HEK293 (cell line): Measurements from ENCODE around the gene SELENOP.

Experiments used
- CTCF ChIA-PET: fragments of 350-600 bp; formaldehyde crosslinking; extraction: SDS; loops from one replicate; lab custom pipeline; 2021; ENCODE audit warnings: antibody characterized with exemption; lab: Yijun Ruan, JAX
- POLR2A ChIA-PET: fragments of 300-600 bp; formaldehyde crosslinking; extraction: SDS; loops from one replicate; lab custom pipeline; 2020; ENCODE audit warnings: antibody characterized with exemption, inconsistent platforms; lab: Yijun Ruan, JAX
- H3K27ac ChIP-seq: fragments of 200-500 bp; sonication (Bioruptor generic); 2 replicates; pipeline ENCODE4 v1.5.1; 2014; ENCODE audit warnings: low read depth, low read length, control low read depth, inconsistent platforms; ENCODE audit errors: extremely low read depth
- H3K36me3 ChIP-seq, 2 experiments: fragments of 200-500 bp in 1 of 2; sonication (Bioruptor generic) in 1 of 2; 1 replicate in 1 of 2; 2 replicates in 1 of 2; pipeline ENCODE4 v1.5.1; 2014 to 2017; ENCODE audit warnings: inconsistent platforms in 2 of 2, low read length in 2 of 2; ENCODE audit not compliant: control insufficient read depth in 2 of 2, insufficient read depth in 1 of 2
- H3K4me1 ChIP-seq: fragments of 200-500 bp; sonication (Bioruptor generic); 2 replicates; pipeline ENCODE4 v1.5.1; 2014; ENCODE audit warnings: mild to moderate bottlenecking, low read length, inconsistent platforms; ENCODE audit not compliant: control insufficient read depth, insufficient read depth
- H3K4me3 ChIP-seq: 2 replicates; pipeline ENCODE4 v1.5.1; 2011; ENCODE audit warnings: low read depth, mild to moderate bottlenecking, control low read depth, low read length, moderate library complexity
- H3K9me3 ChIP-seq: fragments of 200-500 bp; sonication (Bioruptor generic); 2 replicates; pipeline ENCODE4 v1.5.1; 2014; ENCODE audit warnings: low read depth, low read length, inconsistent platforms; ENCODE audit not compliant: control insufficient read depth, insufficient read depth
- FEZF1 ChIP-seq: fragments of 450-650 bp; formaldehyde crosslinking; IDR thresholded peaks from 2 replicates; pipeline ENCODE4 v1.5.1; 2016; ENCODE audit warnings: missing biosample characterization, missing genetic modification characterization
- GLIS1 ChIP-seq: fragments of 450-650 bp; formaldehyde crosslinking; IDR thresholded peaks from 2 replicates; pipeline ENCODE4 v1.5.1; 2016; ENCODE audit warnings: missing biosample characterization, missing genetic modification characterization
- HOXD13 ChIP-seq: sonication (generic); formaldehyde crosslinking; IDR thresholded peaks from 2 replicates; pipeline ENCODE4 v1.8.0; 2022; ENCODE audit warnings: missing genetic modification reagents, borderline replicate concordance
- OVOL3 ChIP-seq: fragments of 450-650 bp; formaldehyde crosslinking; IDR thresholded peaks from 2 replicates; pipeline ENCODE4 v1.5.1; 2016; ENCODE audit warnings: missing biosample characterization, missing genetic modification characterization
- SCRT1 ChIP-seq: fragments of 450-650 bp; formaldehyde crosslinking; IDR thresholded peaks from 2 replicates; pipeline ENCODE4 v1.5.1; 2016; ENCODE audit warnings: missing biosample characterization, missing genetic modification characterization, borderline replicate concordance
- SCRT2 ChIP-seq: fragments of 450-650 bp; formaldehyde crosslinking; IDR thresholded peaks from 2 replicates; pipeline ENCODE4 v1.5.1; 2016; ENCODE audit warnings: missing biosample characterization, missing genetic modification characterization
- YY2 ChIP-seq: fragments of 450-650 bp; formaldehyde crosslinking; IDR thresholded peaks from 2 replicates; pipeline ENCODE4 v1.5.1; 2016; ENCODE audit warnings: missing biosample characterization, missing genetic modification characterization
- ZNF114 ChIP-seq: fragments of 450-650 bp; formaldehyde crosslinking; IDR thresholded peaks from 2 replicates; pipeline ENCODE4 v1.5.0; 2017; ENCODE audit warnings: missing biosample characterization, missing genetic modification characterization
- ZNF121 ChIP-seq: fragments of 450-650 bp; formaldehyde crosslinking; IDR thresholded peaks from 2 replicates; pipeline ENCODE4 v1.5.1; 2016; ENCODE audit warnings: missing biosample characterization, missing genetic modification characterization
- ZNF148 ChIP-seq: fragments of 450-650 bp; formaldehyde crosslinking; IDR thresholded peaks from 2 replicates; pipeline ENCODE4 v1.5.0; 2017; ENCODE audit warnings: missing biosample characterization, missing genetic modification characterization, borderline replicate concordance
- ZNF274 ChIP-seq, 2 experiments: fragments of 200-500 bp in 1 of 2; fragments of 450-650 bp in 1 of 2; sonication (Bioruptor generic) in 1 of 2; formaldehyde crosslinking in 1 of 2; IDR thresholded peaks; 2 replicates each; pipeline versions ENCODE4 v1.5.1 to v1.6.1; 2014 to 2016; ENCODE audit warnings: borderline replicate concordance in 1 of 2, inconsistent platforms in 1 of 2, low read length in 1 of 2, missing biosample characterization in 1 of 2, missing genetic modification characterization in 1 of 2
- ZNF350 ChIP-seq: fragments of 450-650 bp; formaldehyde crosslinking; IDR thresholded peaks from 2 replicates; pipeline ENCODE4 v1.5.0; 2017; ENCODE audit warnings: missing biosample characterization, mild to moderate bottlenecking, missing genetic modification characterization
- ZNF354C ChIP-seq: fragments of 450-650 bp; formaldehyde crosslinking; IDR thresholded peaks from 2 replicates; pipeline ENCODE4 v1.5.1; 2016; ENCODE audit warnings: missing biosample characterization, missing genetic modification characterization, low read depth, borderline replicate concordance
- ZNF747 ChIP-seq: fragments of 450-650 bp; formaldehyde crosslinking; IDR thresholded peaks from 2 replicates; pipeline ENCODE4 v1.5.1; 2016; ENCODE audit warnings: missing biosample characterization, missing genetic modification characterization
- ZNF843 ChIP-seq: fragments of 450-650 bp; formaldehyde crosslinking; IDR thresholded peaks from 2 replicates; pipeline ENCODE4 v1.5.1; 2016; ENCODE audit warnings: missing biosample characterization, missing genetic modification characterization
- ZSCAN5A ChIP-seq: fragments of 450-650 bp; formaldehyde crosslinking; IDR thresholded peaks from 2 replicates; pipeline ENCODE4 v1.5.1; 2016; ENCODE audit warnings: missing biosample characterization, missing genetic modification characterization
- ZXDB ChIP-seq: fragments of 450-650 bp; formaldehyde crosslinking; IDR thresholded peaks from 2 replicates; pipeline ENCODE4 v1.5.1; 2016; ENCODE audit warnings: missing biosample characterization, missing genetic modification characterization
- TF ChIP-seq, protein P1 (sequence below): fragments of 450-650 bp; formaldehyde crosslinking; IDR thresholded peaks from 2 replicates; pipeline ENCODE4 v1.5.1; 2017; ENCODE audit warnings: missing biosample characterization, missing genetic modification characterization
- TF ChIP-seq, protein P2 (sequence below): fragments of 450-650 bp; formaldehyde crosslinking; IDR thresholded peaks from 2 replicates; pipeline ENCODE4 v1.5.1; 2016; ENCODE audit warnings: missing biosample characterization, missing genetic modification characterization

Gene SELENOP

DNA sequence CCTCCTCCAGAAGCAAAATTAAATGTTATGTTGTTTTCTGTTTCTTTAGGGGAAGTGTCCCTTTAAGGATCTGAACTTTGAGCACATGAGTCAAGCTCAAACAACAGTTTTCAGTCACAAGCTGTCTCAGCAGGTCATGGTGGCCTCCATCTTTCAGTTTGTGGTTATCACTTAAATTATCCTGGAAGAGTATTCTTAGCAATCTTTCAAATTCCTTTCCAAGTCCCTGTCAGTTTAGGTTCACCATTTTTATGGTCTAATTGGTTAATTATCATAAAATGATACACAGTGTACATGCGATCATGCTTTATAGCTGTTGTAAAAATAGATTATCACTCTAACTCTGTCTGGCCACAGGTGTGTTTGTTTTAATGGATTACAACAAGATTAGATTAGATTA lies 43.1 kb upstream of the SELENOP start:
- no peaks in the 10 kb centered on the region for H3K36me3 ChIP-seq
- no peak overlapping the region for H3K27ac ChIP-seq
- no peaks in the 10 kb centered on the region for H3K9me3 ChIP-seq
- CTCF ChIA-PET = interaction anchor here (0.8 to 2.0 kb wide), 2 partner anchors 35 to 54 kb away, joined by 4 to 5 read pairs; no protein-coding TSS in a partner anchor
- peak; percentile 48; the same call in 1 of the 2 replicates for TF ChIP-seq HOXD13 (CRISPR knock-in tag)
- TF ChIP-seq SCRT2 = 0 out of 2 replicates have a peak, but pooled peaks have one; percentile 16
- 0 out of 2 replicates have a peak, but pooled peaks have one; percentile 25 for TF ChIP-seq ZNF350
- TF ChIP-seq ZXDB (tag by site-specific recombination) = peak; percentile 54
- TF ChIP-seq GLIS1 (tag by site-specific recombination) = no peak
- 0 out of 2 replicates have a peak, but pooled peaks have one; percentile 41 for TF ChIP-seq SCRT1
- TF ChIP-seq FEZF1 (tag by site-specific recombination) = peak; percentile 50
- TF ChIP-seq, protein P1, sequence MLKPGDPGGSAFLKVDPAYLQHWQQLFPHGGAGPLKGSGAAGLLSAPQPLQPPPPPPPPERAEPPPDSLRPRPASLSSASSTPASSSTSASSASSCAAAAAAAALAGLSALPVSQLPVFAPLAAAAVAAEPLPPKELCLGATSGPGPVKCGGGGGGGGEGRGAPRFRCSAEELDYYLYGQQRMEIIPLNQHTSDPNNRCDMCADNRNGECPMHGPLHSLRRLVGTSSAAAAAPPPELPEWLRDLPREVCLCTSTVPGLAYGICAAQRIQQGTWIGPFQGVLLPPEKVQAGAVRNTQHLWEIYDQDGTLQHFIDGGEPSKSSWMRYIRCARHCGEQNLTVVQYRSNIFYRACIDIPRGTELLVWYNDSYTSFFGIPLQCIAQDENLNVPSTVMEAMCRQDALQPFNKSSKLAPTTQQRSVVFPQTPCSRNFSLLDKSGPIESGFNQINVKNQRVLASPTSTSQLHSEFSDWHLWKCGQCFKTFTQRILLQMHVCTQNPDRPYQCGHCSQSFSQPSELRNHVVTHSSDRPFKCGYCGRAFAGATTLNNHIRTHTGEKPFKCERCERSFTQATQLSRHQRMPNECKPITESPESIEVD = peak; percentile 39; the same call in 1 of the 2 replicates
- TF ChIP-seq OVOL3 (tag by site-specific recombination) = no peak
- TF ChIP-seq ZNF843 (tag by site-specific recombination) = peak; percentile 79
- TF ChIP-seq, all 188 proteins: peak for 8
- Histone ChIP-seq H3K4me3 (no peak overlapping the region), H3K4me1 (peaks cover 24% of the 10 kb centered on the region)
- POLR2A ChIA-PET = interaction anchor here (0.9 kb wide), 1 partner anchor 43 kb away, joined by 3 read pairs; the partner anchor contains the start of gene SELENOP

DNA sequence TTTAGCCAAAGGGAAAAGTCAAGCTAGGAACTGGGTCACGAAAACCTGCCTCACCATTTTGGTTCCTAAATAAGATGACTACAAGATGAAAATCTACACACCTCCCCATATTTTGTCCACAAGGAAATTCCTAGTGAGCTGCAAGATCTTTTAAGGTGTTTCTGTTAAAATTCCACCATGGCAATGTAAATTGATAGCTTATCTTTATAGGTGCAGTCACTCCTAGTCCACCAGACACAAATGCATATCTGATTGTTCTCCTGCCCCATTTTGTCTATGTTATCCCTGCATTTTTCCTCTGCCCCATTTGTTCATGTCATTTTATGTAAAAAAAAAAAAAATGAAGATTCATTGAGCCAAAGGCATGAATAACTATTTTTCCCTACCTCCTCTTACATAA lies 41.1 kb upstream of the SELENOP start:
- TF ChIP-seq YY2 (tag by site-specific recombination) = no peak
- TF ChIP-seq ZNF121 (tag by site-specific recombination) = no peak
- TF ChIP-seq, protein P2, sequence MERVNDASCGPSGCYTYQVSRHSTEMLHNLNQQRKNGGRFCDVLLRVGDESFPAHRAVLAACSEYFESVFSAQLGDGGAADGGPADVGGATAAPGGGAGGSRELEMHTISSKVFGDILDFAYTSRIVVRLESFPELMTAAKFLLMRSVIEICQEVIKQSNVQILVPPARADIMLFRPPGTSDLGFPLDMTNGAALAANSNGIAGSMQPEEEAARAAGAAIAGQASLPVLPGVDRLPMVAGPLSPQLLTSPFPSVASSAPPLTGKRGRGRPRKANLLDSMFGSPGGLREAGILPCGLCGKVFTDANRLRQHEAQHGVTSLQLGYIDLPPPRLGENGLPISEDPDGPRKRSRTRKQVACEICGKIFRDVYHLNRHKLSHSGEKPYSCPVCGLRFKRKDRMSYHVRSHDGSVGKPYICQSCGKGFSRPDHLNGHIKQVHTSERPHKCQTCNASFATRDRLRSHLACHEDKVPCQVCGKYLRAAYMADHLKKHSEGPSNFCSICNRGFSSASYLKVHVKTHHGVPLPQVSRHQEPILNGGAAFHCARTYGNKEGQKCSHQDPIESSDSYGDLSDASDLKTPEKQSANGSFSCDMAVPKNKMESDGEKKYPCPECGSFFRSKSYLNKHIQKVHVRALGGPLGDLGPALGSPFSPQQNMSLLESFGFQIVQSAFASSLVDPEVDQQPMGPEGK = no peak
- H3K9me3 ChIP-seq = no peaks in the 10 kb centered on the region
- POLR2A ChIA-PET = interaction anchor here (1.2 kb wide), 1 partner anchor 56 kb away, joined by 4 read pairs; no protein-coding TSS in a partner anchor
- H3K4me3 ChIP-seq = no peak overlapping the region
- no peak overlapping the region for H3K27ac ChIP-seq
- CTCF ChIA-PET = interaction anchor here (0.6 to 0.7 kb wide), 3 partner anchors 43 to 620 kb away, joined by 3 to 4 read pairs (median 4); no protein-coding TSS in a partner anchor
- H3K4me1 ChIP-seq = peaks cover 21% of the 10 kb centered on the region
- no peaks in the 10 kb centered on the region for H3K36me3 ChIP-seq

DNA sequence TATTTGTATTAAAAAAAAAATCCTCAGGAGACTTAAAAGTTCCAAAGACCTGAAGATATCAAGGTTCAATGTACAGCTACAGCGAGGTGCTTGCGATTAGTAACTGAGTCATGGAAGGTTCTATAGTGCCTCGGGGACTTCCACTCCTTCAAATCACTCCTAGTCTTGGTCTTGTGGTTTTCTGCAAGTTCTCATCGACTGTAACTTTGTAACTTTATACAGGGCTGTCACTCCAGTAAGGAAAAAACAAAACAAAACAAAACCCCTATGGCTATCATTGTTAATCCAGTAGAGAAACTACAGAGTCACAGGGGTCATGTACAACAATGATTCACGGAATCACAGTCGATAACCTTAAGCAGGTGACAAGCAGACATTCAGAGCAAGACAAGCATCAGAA lies 39.8 kb upstream of the SELENOP start:
- Histone ChIP-seq H3K27ac (peak overlapping the region; percentile 17; the same call in 1 of the 2 replicates), H3K9me3 (no peaks in the 10 kb centered on the region), H3K4me1 (peaks cover 21% of the 10 kb centered on the region), H3K4me3 (no peak overlapping the region), H3K36me3 (no peaks in the 10 kb centered on the region)
- ChIA-PET CTCF (no interaction called here), POLR2A (no interaction called here)
- TF ChIP-seq ZNF354C (tag by site-specific recombination) (no peak), ZNF274 (IDR thresholded peaks at IDR 0.05; ENCODE audit: low read length) (no peak), ZNF274 (tag by site-specific recombination; IDR thresholded peaks at IDR 0.05; ENCODE audit: borderline replicate concordance) (no peak), ZNF148 (tag by site-specific recombination) (no peak), ZNF114 (tag by site-specific recombination) (no peak), ZNF747 (no peak), FEZF1 (tag by site-specific recombination) (no peak), ZSCAN5A (tag by site-specific recombination) (no peak)
